ENCODE results near the gene GLYR1.
"Not testable (repeated sequence)": the region's sequence is repeated elsewhere in the genome, so short reads cannot be mapped to it uniquely, and the experiment has no call there.

DNA sequence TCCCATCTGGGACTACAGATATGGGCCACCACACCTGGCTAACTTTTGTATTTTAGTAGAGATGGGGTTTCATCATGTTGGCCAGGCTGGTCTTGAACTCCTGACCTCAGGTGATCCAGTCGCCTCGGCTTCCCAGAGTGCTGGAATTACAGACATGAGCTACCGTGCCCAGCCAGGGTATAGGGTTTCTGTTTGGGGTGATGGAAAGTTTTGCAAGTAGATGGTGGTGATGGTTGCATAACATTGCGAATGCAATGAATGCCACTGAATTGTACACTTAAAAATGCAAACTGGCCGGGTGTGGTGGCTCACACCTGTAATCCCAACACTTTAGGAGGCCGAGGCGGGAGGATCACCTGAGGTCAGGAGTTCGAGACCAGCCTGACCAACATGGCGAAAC, 49.7 kb upstream of the GLYR1 start:
- TF ChIP-seq GATA2 (CRISPR knock-in tag; IDR thresholded peaks at IDR 0.05); GABPA (tag; conservative IDR thresholded peaks at IDR 0.05; ENCODE audit: low read depth); MXI1 (IDR thresholded peaks at IDR 0.05; ENCODE audit: low read depth, low read length); NFRKB (IDR thresholded peaks at IDR 0.05; ENCODE audit: low read depth); USF2 (CRISPR knock-in tag; IDR thresholded peaks at IDR 0.05); CREB1 (IDR thresholded peaks at IDR 0.05); CREB1 (CRISPR knock-in tag; IDR thresholded peaks at IDR 0.05); EP300 (IDR thresholded peaks at IDR 0.05; ENCODE audit: low read length); PPARD (CRISPR knock-in tag; IDR thresholded peaks at IDR 0.05); ARID2 (IDR thresholded peaks at IDR 0.05): not testable (repeated sequence)
- TF ChIP-seq, protein P1, sequence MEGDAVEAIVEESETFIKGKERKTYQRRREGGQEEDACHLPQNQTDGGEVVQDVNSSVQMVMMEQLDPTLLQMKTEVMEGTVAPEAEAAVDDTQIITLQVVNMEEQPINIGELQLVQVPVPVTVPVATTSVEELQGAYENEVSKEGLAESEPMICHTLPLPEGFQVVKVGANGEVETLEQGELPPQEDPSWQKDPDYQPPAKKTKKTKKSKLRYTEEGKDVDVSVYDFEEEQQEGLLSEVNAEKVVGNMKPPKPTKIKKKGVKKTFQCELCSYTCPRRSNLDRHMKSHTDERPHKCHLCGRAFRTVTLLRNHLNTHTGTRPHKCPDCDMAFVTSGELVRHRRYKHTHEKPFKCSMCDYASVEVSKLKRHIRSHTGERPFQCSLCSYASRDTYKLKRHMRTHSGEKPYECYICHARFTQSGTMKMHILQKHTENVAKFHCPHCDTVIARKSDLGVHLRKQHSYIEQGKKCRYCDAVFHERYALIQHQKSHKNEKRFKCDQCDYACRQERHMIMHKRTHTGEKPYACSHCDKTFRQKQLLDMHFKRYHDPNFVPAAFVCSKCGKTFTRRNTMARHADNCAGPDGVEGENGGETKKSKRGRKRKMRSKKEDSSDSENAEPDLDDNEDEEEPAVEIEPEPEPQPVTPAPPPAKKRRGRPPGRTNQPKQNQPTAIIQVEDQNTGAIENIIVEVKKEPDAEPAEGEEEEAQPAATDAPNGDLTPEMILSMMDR (IDR thresholded peaks at IDR 0.05 in 2 of 3, conservative IDR thresholded peaks at IDR 0.05 in 1 of 3; ENCODE audit: insufficient read depth in 2 of 3, low read depth in 1 of 3, low read length in 3 of 3): not testable (repeated sequence)

Measured in K562 (cell line).